HuH-7 (cell line): ENCODE data around the gene ADAM8.
"Not testable (repeated sequence)": the region's sequence is repeated elsewhere in the genome, so short reads cannot be mapped to it uniquely, and the experiment has no call there.

Experiments
- DNase-seq: peaks from one replicate; pipeline ENCODE4 v3.0.0; 2011; ENCODE audit warnings: low spot score

Gene ADAM8

GRCh38 chr10:133231244-133231945, 45.3 kb downstream of the ADAM8 start:
- DNase-seq, result no peak

GRCh38 chr10:133230387-133231195, 46.1 kb downstream of the ADAM8 start:
- no peak for DNase-seq

- DNase-seq, result no peak
Measured at GRCh38 chr10:133230044-133230361, 46.7 kb downstream of the ADAM8 start, which contains the start of gene UTF1. Gene UTF1 (plus strand): TSS chr10:133230217. CDS start chr10:133230289, 72 bp downstream.

GRCh38 chr10:133229265-133230043, 47.2 kb downstream of the ADAM8 start:
- DNase-seq, result no peak

- no peak for DNase-seq
Measured at GRCh38 chr10:133227256-133227655, 49.4 kb downstream of the ADAM8 start.

- DNase-seq, result no peak
Measured at GRCh38 chr10:133226251-133226808, 50.3 kb downstream of the ADAM8 start.

- no peak for DNase-seq
Measured at GRCh38 chr10:133225707-133226191, 50.9 kb downstream of the ADAM8 start.

GRCh38 chr10:133224756-133225372, 51.8 kb downstream of the ADAM8 start:
- no peak for DNase-seq

GRCh38 chr10:133224076-133224475, 52.6 kb downstream of the ADAM8 start:
- no peak for DNase-seq

GRCh38 chr10:133221756-133222155, 54.9 kb downstream of the ADAM8 start:
- not testable (repeated sequence) for DNase-seq

- no peak for DNase-seq
Measured at GRCh38 chr10:133221331-133221730, 55.3 kb downstream of the ADAM8 start.

- DNase-seq, result no peak
Measured at GRCh38 chr10:133219782-133220181, 56.9 kb downstream of the ADAM8 start.

- DNase-seq, result no peak
Measured at GRCh38 chr10:133218891-133219290, 57.8 kb downstream of the ADAM8 start.

- DNase-seq, result no peak
Measured at GRCh38 chr10:133217800-133218589, 58.7 kb downstream of the ADAM8 start.

- DNase-seq, result no peak
Measured at GRCh38 chr10:133216776-133217175, 59.9 kb downstream of the ADAM8 start.

- DNase-seq, result no peak
Measured at GRCh38 chr10:133215586-133215985, 61.1 kb downstream of the ADAM8 start.

- no peak for DNase-seq
Measured at GRCh38 chr10:133214468-133215410, 61.9 kb downstream of the ADAM8 start.

- DNase-seq, result no peak
Measured at GRCh38 chr10:133213641-133214467, 62.8 kb downstream of the ADAM8 start.
